GM18505 (cell line): ENCODE results near the gene GNG7.
"Not testable (repeated sequence)": the region's sequence is repeated elsewhere in the genome, so short reads cannot be mapped to it uniquely, and the experiment has no call there.

Source experiments
- ATAC-seq: cut with Tn5 transposase; IDR thresholded peaks from one replicate; pipeline ENCODE4 v1.9.1; 2021; ENCODE audit not compliant: unreplicated experiment
- POLR2A ChIP-seq: IDR thresholded peaks from 4 replicates; pipeline ENCODE4 v1.6.1; 2011; ENCODE audit warnings: borderline replicate concordance; ENCODE audit not compliant: insufficient read depth, insufficient read length; ENCODE audit errors: extremely low read depth

The GNG7 gene

GRCh38 chr19:2476451-2477140 lies 225.9 kb downstream of the GNG7 start:
- TF ChIP-seq POLR2A = no peak
- no peak for ATAC-seq

GRCh38 chr19:2475702-2476450 lies 226.6 kb downstream of the GNG7 start, which contains the start of gene GADD45B:
GADD45B (plus strand) TSS chr19:2476127; CDS start chr19:2476359, 232 bp downstream.
- peak; percentile 100 for TF ChIP-seq POLR2A
- peak; percentile 45 for ATAC-seq

- TF ChIP-seq POLR2A = no peak
- peak; percentile 5 for ATAC-seq
These were observed 227.3 kb downstream of the GNG7 start for GRCh38 chr19:2475018-2475701.

- TF ChIP-seq POLR2A = no peak
- peak; percentile 38 for ATAC-seq
These were observed 228.1 kb downstream of the GNG7 start for GRCh38 chr19:2474232-2475017.

GRCh38 chr19:2469915-2470200 lies 232.6 kb downstream of the GNG7 start:
- ATAC-seq = not testable (repeated sequence)

- no peak for ATAC-seq
- no peak for TF ChIP-seq POLR2A
These were observed 233.2 kb downstream of the GNG7 start for GRCh38 chr19:2469102-2469914.

- no peak for ATAC-seq
- TF ChIP-seq POLR2A = no peak
These were observed 233.9 kb downstream of the GNG7 start for GRCh38 chr19:2468596-2468995.

GRCh38 chr19:2464389-2464788 lies 238.1 kb downstream of the GNG7 start:
- no peak for ATAC-seq

GRCh38 chr19:2463694-2464093 lies 238.8 kb downstream of the GNG7 start:
- not testable (repeated sequence) for ATAC-seq

More at GRCh38 chr19:2464389-2464788, 238.1 kb downstream of the GNG7 start:
- TF ChIP-seq POLR2A = no peak

GRCh38 chr19:2462635-2463421 lies 239.7 kb downstream of the GNG7 start:
- TF ChIP-seq POLR2A = no peak
- ATAC-seq = no peak

- ATAC-seq = no peak
- TF ChIP-seq POLR2A = peak; percentile 53
These were observed 240.5 kb downstream of the GNG7 start for GRCh38 chr19:2461751-2462634.
